ENCODE results near the gene MARK4.

GRCh38 chr19:45222724-45223123 lies 28.3 kb upstream of the MARK4 start:
- TF ChIP-seq CTCF (conservative IDR thresholded peaks at IDR 0.05; ENCODE audit: low read depth, low read length) (no peak), EZH2 (IDR thresholded peaks at IDR 0.05; ENCODE audit: borderline replicate concordance, low read depth, low read length, poor library complexity, severe bottlenecking) (no peak)
